Body of pancreas (tissue), 4 donors: Measurements from ENCODE around the gene POLL. TPM values are rescaled to one million over a fixed set of nuclear protein-coding genes. Genes with fewer than 3 reads are reported as not detected.
"Not testable (repeated sequence)": the region's sequence is repeated elsewhere in the genome, so short reads cannot be mapped to it uniquely, and the experiment has no call there.

ENCODE experiments used
- ATAC-seq: fragments of 150-250 bp; one replicate; pipeline ENCODE4 v1.9.1; 2016
- DNase-seq, 4 donors: peaks; one replicate each; pipeline ENCODE4 v3.0.0-alpha.2; 2019
- H3K27ac ChIP-seq, 4 donors: fragments of 200-600 bp; sonication (generic); 1 replicate in 3 of 4; 2 replicates in 1 of 4; pipeline versions ENCODE4 v1.5.1 to v1.6.1; 2016 to 2019; ENCODE audit warnings: mild to moderate bottlenecking in 1 of 4, mixed read lengths in 1 of 4, moderate library complexity in 1 of 4
- H3K27me3 ChIP-seq, 2 donors: fragments of 200-600 bp; sonication (generic); one replicate each; pipeline ENCODE4 v1.6.0; 2016; ENCODE audit warnings: mild to moderate bottlenecking in 1 of 2
- H3K36me3 ChIP-seq, 2 donors: fragments of 200-600 bp; sonication (generic); replicated peaks in 1 of 2; 2 replicates each; pipeline ENCODE4 v1.5.1; 2016; ENCODE audit warnings: low read depth in 2 of 2; ENCODE audit not compliant: insufficient read depth in 1 of 2
- H3K4me1 ChIP-seq: fragments of 200-600 bp; sonication (generic); one replicate; pipeline ENCODE4 v1.6.0; 2016
- H3K4me3 ChIP-seq, 2 donors: fragments of 200-600 bp; sonication (generic); 1 replicate in 1 of 2; 2 replicates in 1 of 2; pipeline ENCODE4 v1.5.1; 2016 to 2019
- H3K9me3 ChIP-seq, 3 donors: fragments of 200-600 bp; sonication (generic); 1 replicate in 2 of 3; 2 replicates in 1 of 3; pipeline ENCODE4 v1.5.1; 2016
- POLR2A ChIP-seq, 3 donors: fragments of 450-650 bp; IDR thresholded peaks; one replicate each; pipeline ENCODE4 v1.6.1; 2016; ENCODE audit warnings: antibody characterized with exemption in 3 of 3, mild to moderate bottlenecking in 2 of 3
- WGBS, 2 donors: methylation state at CpG; one replicate each; pipeline ENCODE4 v1.1.5; 2017; 5-methylcytosine and 5-hydroxymethylcytosine counted together
- intact Hi-C: fragments of 100-400 bp; cut with DNase I; formaldehyde crosslinking; loops from one replicate; pipeline ENCODE4 v1.15.1; 2023
- total RNA-seq, 2 donors: library from RNA; depleted of rRNA; stranded (reverse); fragments of >200 nt; gene quantifications; one replicate each; pipeline ENCODE4 v1.1.0, GENCODE V29; 2016
- TF ChIP-seq, protein P1 (sequence below), 7 experiments: fragments of 450-650 bp in 4 of 7; fragments of 200-600 bp in 3 of 7; sonication (generic) in 3 of 7; IDR thresholded peaks; one replicate each; pipeline ENCODE4 v1.5.1; 2016 to 2019; ENCODE audit warnings: antibody characterized with exemption in 7 of 7

Gene POLL
- total RNA-seq, 2 donors from 2014 or later = 36.9 to 38.4 TPM

DNA sequence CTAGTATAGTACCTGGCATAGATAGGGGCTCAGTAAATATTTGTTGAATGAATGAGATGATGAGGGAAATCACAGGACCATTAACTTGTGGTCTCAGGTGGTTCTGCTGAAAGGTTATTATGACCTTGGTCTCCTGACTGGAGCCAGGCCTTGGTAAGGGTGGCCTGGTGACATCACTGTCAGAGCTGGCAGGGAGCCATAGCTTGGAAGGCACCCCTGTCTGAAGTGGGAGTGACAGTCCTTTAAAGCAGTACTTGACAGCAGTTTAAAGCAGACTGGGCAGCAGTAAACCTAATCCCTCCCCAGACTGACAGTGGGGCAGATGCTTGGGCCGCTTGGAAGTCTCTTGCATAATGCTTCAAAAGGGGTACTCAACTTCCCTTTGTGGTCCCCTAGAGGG, 13.5 kb upstream of the POLL start:
- no peak overlapping the region for H3K4me3 ChIP-seq
- no peaks in the 10 kb centered on the region for H3K4me1 ChIP-seq
- no peaks in the 10 kb centered on the region for H3K27me3 ChIP-seq
- H3K36me3 ChIP-seq = no peaks in the 10 kb centered on the region
- DNase-seq (peak in 3 of 4 donors; percentile 14 to 38 (median 28)), ATAC-seq (peak; percentile 39)
- no peak overlapping the region for H3K27ac ChIP-seq
- TF ChIP-seq, protein P1, sequence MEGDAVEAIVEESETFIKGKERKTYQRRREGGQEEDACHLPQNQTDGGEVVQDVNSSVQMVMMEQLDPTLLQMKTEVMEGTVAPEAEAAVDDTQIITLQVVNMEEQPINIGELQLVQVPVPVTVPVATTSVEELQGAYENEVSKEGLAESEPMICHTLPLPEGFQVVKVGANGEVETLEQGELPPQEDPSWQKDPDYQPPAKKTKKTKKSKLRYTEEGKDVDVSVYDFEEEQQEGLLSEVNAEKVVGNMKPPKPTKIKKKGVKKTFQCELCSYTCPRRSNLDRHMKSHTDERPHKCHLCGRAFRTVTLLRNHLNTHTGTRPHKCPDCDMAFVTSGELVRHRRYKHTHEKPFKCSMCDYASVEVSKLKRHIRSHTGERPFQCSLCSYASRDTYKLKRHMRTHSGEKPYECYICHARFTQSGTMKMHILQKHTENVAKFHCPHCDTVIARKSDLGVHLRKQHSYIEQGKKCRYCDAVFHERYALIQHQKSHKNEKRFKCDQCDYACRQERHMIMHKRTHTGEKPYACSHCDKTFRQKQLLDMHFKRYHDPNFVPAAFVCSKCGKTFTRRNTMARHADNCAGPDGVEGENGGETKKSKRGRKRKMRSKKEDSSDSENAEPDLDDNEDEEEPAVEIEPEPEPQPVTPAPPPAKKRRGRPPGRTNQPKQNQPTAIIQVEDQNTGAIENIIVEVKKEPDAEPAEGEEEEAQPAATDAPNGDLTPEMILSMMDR (IDR thresholded peaks at IDR 0.05) = no peak
- TF ChIP-seq POLR2A (IDR thresholded peaks at IDR 0.05) = no peak
- intact Hi-C loops = loop anchor here (10.0 kb wide), 1 partner anchor 173 kb away; the partner anchor contains the start of gene FGF8
- no peaks in the 10 kb centered on the region for H3K9me3 ChIP-seq
- WGBS, 2 donors = 85% methylated on average over 1 of the region's 1 CpG; no CpG with 5 or more reads in 1 of the 2 donors

DNA sequence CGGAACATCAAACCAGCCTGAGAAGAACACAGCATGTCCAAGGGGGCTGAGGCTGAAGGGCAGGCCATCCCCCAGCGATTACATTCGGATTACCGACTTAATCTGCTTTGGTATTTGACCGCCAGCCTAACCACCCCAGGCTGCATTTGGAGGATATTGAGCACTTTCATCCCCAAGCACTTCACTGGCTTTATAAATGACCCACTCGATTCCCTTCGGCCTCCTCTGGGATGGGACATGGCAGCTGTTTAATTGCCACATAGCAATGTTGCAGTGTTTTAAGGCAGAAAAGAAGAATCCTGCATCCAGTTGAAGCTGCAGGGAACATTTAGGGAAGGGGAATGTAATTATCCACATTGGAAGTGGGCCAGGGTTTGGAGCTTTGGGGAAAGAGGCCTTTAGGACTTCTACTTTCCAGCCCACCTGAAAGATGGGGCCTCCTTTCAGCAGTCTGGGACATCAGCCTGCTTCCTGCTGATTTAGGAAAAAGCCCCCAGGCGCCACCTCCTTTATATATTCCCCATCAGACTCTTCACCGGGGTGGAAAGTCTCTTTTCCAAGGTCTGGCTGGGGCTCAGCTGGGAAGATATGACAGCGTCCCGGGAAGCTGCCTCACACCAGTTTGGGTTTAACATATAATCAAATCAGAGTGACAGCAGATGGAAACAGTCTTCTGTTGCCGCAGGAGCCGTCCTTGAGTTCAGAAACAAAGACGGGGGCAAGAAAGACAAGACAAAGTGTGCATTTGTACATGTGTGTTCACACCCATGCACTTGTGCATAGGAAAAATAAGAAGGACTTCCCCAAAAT, 9.2 kb upstream of the POLL start:
- H3K36me3 ChIP-seq = no peaks in the 10 kb centered on the region
- no peaks in the 10 kb centered on the region for H3K9me3 ChIP-seq
- WGBS, 2 donors = 76% methylated on average over 14 of the region's 14 CpGs
- TF ChIP-seq, protein P1 (IDR thresholded peaks at IDR 0.05) = no peak
- no peak for TF ChIP-seq POLR2A (IDR thresholded peaks at IDR 0.05)
- H3K4me3 ChIP-seq = no peak overlapping the region
- ATAC-seq (no peak), DNase-seq (no peak)
- H3K27ac ChIP-seq = no peak overlapping the region
- H3K4me1 ChIP-seq = no peaks in the 10 kb centered on the region
- intact Hi-C loops = no loop called here
- no peaks in the 10 kb centered on the region for H3K27me3 ChIP-seq

- intact Hi-C loops = no loop called here
- WGBS, 2 donors = 86 to 87% methylated on average over 13 of the region's 13 CpGs
- Histone ChIP-seq H3K4me1 (no peaks in the 10 kb centered on the region), H3K4me3 (no peak overlapping the region), H3K36me3 (no peaks in the 10 kb centered on the region), H3K27ac (no peak overlapping the region), H3K27me3 (no peaks in the 10 kb centered on the region), H3K9me3 (no peaks in the 10 kb centered on the region)
- ATAC-seq = no peak
- TF ChIP-seq, protein P1 (IDR thresholded peaks at IDR 0.05) = no peak
- TF ChIP-seq POLR2A (IDR thresholded peaks at IDR 0.05) = no peak
- no peak for DNase-seq
Observed at GRCh38 chr10:101595591-101596433, 7.8 kb upstream of the POLL start.

DNA sequence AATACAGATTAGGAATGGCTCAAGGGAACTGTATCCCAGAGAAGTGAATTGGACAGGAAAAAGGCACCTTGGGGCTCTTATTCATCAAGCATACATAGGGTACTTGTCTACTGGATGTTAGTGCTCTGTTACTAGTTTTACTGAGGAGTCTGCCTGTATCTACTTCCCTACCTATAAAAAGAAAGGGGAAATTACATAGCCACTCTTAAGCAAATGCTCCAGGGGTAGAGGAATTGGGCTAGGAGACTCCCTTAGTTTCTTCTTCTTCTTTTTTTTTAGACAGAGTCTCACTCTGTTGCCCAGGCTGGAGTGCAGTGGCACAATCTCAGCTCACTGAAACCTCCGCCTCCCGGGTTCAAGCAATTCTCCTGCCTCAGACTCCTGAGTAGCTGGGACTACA, 5.3 kb upstream of the POLL start:
- H3K27ac ChIP-seq, ATAC-seq, H3K4me3 ChIP-seq, H3K9me3 ChIP-seq, H3K4me1 ChIP-seq, intact Hi-C loops, H3K27me3 ChIP-seq, H3K36me3 ChIP-seq, DNase-seq: not testable (repeated sequence)
- 72 to 88% methylated on average over 2 of the region's 2 CpGs for WGBS, 2 donors

DNA sequence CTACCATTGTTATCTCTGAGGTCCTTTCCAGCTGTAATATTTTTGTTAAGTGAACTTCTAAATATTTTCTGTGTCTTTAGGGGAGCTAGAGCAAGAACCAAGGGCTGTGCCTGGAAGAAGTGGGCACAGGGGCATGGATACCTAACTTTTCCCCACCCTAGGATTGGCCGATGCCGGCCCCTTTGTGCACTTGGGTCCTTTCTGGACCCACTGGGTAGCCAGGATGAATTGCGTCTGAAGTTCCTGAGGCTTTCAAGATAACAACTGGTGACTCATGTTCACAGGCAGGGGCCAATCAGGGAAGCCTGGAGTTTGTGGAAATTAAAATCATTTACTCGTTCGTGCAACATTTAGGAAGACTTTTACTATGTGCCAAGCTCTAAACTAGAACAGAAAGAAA, 822 bp upstream of the POLL start:
- H3K36me3 ChIP-seq = no peaks in the 10 kb centered on the region
- no peak overlapping the region for H3K27ac ChIP-seq
- H3K27me3 ChIP-seq = no peaks in the 10 kb centered on the region
- 59 to 64% methylated on average over 5 of the region's 5 CpGs for WGBS, 2 donors
- H3K9me3 ChIP-seq = no peaks in the 10 kb centered on the region
- intact Hi-C loops = no loop called here
- H3K4me3 ChIP-seq = peak overlapping the region in 1 of 2 donors; percentile 75
- ATAC-seq (no peak), DNase-seq (no peak)
- peaks cover 19% of the 10 kb centered on the region for H3K4me1 ChIP-seq
- no peak for TF ChIP-seq POLR2A (IDR thresholded peaks at IDR 0.05)
- TF ChIP-seq, protein P1 (IDR thresholded peaks at IDR 0.05) = no peak
